IMR-90 (cell line): ENCODE results near the gene NUB1. TPM values are rescaled to one million over a fixed set of nuclear protein-coding genes. Genes with fewer than 3 reads are reported as not detected.

Experiments
- ATAC-seq: fragments of 200-7000 bp; cut with Tn5 transposase; 2 replicates; pipeline ENCODE4 v1.9.1; 2020; ENCODE audit warnings: low read depth, mild to moderate bottlenecking, moderate library complexity
- BruUV-seq: library from RNA; stranded (reverse); fragments of 400-500 nt; replicated peaks from 2 replicates; lab custom pipeline; 2021; lab: Mats Ljungman, UMichigan
- CTCF ChIA-PET: fragments of 300-600 bp; formaldehyde crosslinking; extraction: SDS; loops from one replicate; lab custom pipeline; 2021; ENCODE audit warnings: antibody characterized with exemption; lab: Yijun Ruan, JAX
- POLR2A ChIA-PET: fragments of 300-600 bp; sonication (Branson Sonifier 250); formaldehyde crosslinking; loops from one replicate; lab custom pipeline; 2022; ENCODE audit warnings: antibody characterized with exemption; ENCODE audit not compliant: unreplicated experiment; lab: Charles Lee
- DNase-seq: peaks from one replicate; pipeline ENCODE4 v3.0.0; 2013
- H2AFZ ChIP-seq: replicated peaks from 2 replicates; pipeline ENCODE3; 2013; ENCODE audit warnings: low read length, mild to moderate bottlenecking; ENCODE audit not compliant: poor library complexity
- H2AK5ac ChIP-seq: 2 replicates; pipeline ENCODE4 v1.6.1; 2013; ENCODE audit warnings: low read depth, low read length, inconsistent platforms
- H2AK9ac ChIP-seq: replicated peaks from 2 replicates; pipeline ENCODE3; 2013; ENCODE audit warnings: mild to moderate bottlenecking, low read depth, low read length, moderate library complexity; ENCODE audit not compliant: poor library complexity
- H2BK120ac ChIP-seq: 2 replicates; pipeline ENCODE4 v1.6.1; 2013; ENCODE audit warnings: low read depth, low read length, inconsistent platforms
- H2BK15ac ChIP-seq: 3 replicates; pipeline ENCODE4 v1.6.1; 2013; ENCODE audit warnings: low read depth, low read length, inconsistent platforms
- H2BK20ac ChIP-seq: 2 replicates; pipeline ENCODE4 v1.6.1; 2013; ENCODE audit warnings: low read depth, mild to moderate bottlenecking, inconsistent platforms, low read length, moderate library complexity
- H2BK5ac ChIP-seq: 2 replicates; pipeline ENCODE4 v1.6.1; 2013; ENCODE audit warnings: mild to moderate bottlenecking, low read depth, low read length, inconsistent platforms; ENCODE audit not compliant: poor library complexity, severe bottlenecking
- H3K14ac ChIP-seq: replicated peaks from 2 replicates; pipeline ENCODE4 v1.6.1; 2013; ENCODE audit warnings: low read depth, low read length, inconsistent platforms
- H3K18ac ChIP-seq: 2 replicates; pipeline ENCODE4 v1.6.1; 2013; ENCODE audit warnings: low read depth, low read length, control low read depth
- H3K23ac ChIP-seq: 2 replicates; pipeline ENCODE4 v1.6.1; 2013; ENCODE audit warnings: low read depth, low read length, inconsistent platforms
- H3K27ac ChIP-seq: 2 replicates; pipeline ENCODE4 v1.5.1; 2013; ENCODE audit warnings: mild to moderate bottlenecking, control low read depth, low read length; ENCODE audit not compliant: insufficient read depth
- H3K27me3 ChIP-seq: 2 replicates; pipeline ENCODE4 v1.6.1; 2013; ENCODE audit warnings: low read length; ENCODE audit not compliant: control insufficient read depth, insufficient read depth
- H3K36me3 ChIP-seq: 2 replicates; pipeline ENCODE4 v1.6.1; 2013; ENCODE audit warnings: low read length, mixed read lengths; ENCODE audit not compliant: control insufficient read depth, insufficient read depth
- H3K4ac ChIP-seq: 2 replicates; pipeline ENCODE4 v1.6.1; 2013; ENCODE audit warnings: low read depth, low read length, inconsistent platforms
- H3K4me1 ChIP-seq: 2 replicates; pipeline ENCODE4 v1.6.1; 2013; ENCODE audit warnings: low read length, mixed read lengths; ENCODE audit not compliant: control insufficient read depth, insufficient read depth
- H3K4me2 ChIP-seq: 2 replicates; pipeline ENCODE4 v1.6.1; 2013; ENCODE audit warnings: low read depth, mild to moderate bottlenecking, control low read depth, low read length, moderate library complexity
- H3K4me3 ChIP-seq: 2 replicates; pipeline ENCODE4 v1.5.1; 2013; ENCODE audit warnings: low read depth, mild to moderate bottlenecking, control low read depth, low read length, moderate library complexity; ENCODE audit not compliant: insufficient read depth
- H3K56ac ChIP-seq: 2 replicates; pipeline ENCODE4 v1.6.1; 2013; ENCODE audit warnings: low read length, inconsistent platforms; ENCODE audit not compliant: insufficient read depth; ENCODE audit errors: extremely low read depth
- H3K79me1 ChIP-seq, 2 experiments: 2 replicates each; pipeline ENCODE4 v1.6.1; 2013; ENCODE audit warnings: low read length in 2 of 2, inconsistent platforms in 1 of 2, low read depth in 1 of 2
- H3K9ac ChIP-seq: 2 replicates; pipeline ENCODE4 v1.6.1; 2013; ENCODE audit warnings: low read depth, low read length, control low read depth
- H3K9me1 ChIP-seq: 2 replicates; pipeline ENCODE4 v1.6.1; 2013; ENCODE audit warnings: low read length, inconsistent platforms; ENCODE audit not compliant: insufficient read depth
- H3K9me3 ChIP-seq: 2 replicates; pipeline ENCODE4 v1.6.1; 2013; ENCODE audit warnings: low read length; ENCODE audit not compliant: control insufficient read depth, insufficient read depth
- H4K20me1 ChIP-seq: 2 replicates; pipeline ENCODE4 v1.6.1; 2013; ENCODE audit warnings: low read length, inconsistent platforms; ENCODE audit not compliant: insufficient read depth
- H4K5ac ChIP-seq: 2 replicates; pipeline ENCODE4 v1.6.1; 2013; ENCODE audit warnings: mild to moderate bottlenecking, low read depth, low read length, control low read depth
- H4K8ac ChIP-seq, 2 experiments: 2 replicates each; pipeline ENCODE4 v1.6.1; 2013; ENCODE audit warnings: low read depth in 2 of 2, low read length in 2 of 2, control low read depth in 1 of 2, inconsistent platforms in 1 of 2
- H4K91ac ChIP-seq: 2 replicates; pipeline ENCODE4 v1.6.1; 2013; ENCODE audit warnings: low read depth, low read length, inconsistent platforms; ENCODE audit not compliant: insufficient read depth
- BHLHE40 ChIP-seq: fragments of 150-350 bp; IDR thresholded peaks from 2 replicates; pipeline ENCODE4 v1.6.1; 2016; ENCODE audit warnings: mild to moderate bottlenecking, low read depth, low read length
- CEBPB ChIP-seq: IDR thresholded peaks from 2 replicates; pipeline ENCODE4 v1.6.1; 2012; ENCODE audit warnings: low read depth, low read length, improper control_type of control experiment
- CHD1 ChIP-seq: IDR thresholded peaks from 2 replicates; pipeline ENCODE4 v1.6.1; 2012; ENCODE audit warnings: low read depth, low read length, improper control_type of control experiment
- CTCF ChIP-seq: conservative IDR thresholded peaks from 2 replicates; pipeline ENCODE4 v1.5.1; 2012; ENCODE audit warnings: mild to moderate bottlenecking, low read depth, low read length, improper control_type of control experiment
- ELK1 ChIP-seq: fragments of 150-350 bp; IDR thresholded peaks from 2 replicates; pipeline ENCODE4 v1.6.1; 2016; ENCODE audit warnings: low read depth, mild to moderate bottlenecking, low read length, moderate library complexity, borderline replicate concordance
- FOS ChIP-seq: fragments of 150-350 bp; IDR thresholded peaks from 2 replicates; pipeline ENCODE4 v1.6.1; 2016; ENCODE audit warnings: low read depth, low read length
- MAFK ChIP-seq: IDR thresholded peaks from 2 replicates; pipeline ENCODE4 v1.6.1; 2012; ENCODE audit warnings: low read depth, low read length, improper control_type of control experiment
- MAZ ChIP-seq: IDR thresholded peaks from 2 replicates; pipeline ENCODE4 v1.6.1; 2012; ENCODE audit warnings: low read depth, mild to moderate bottlenecking, low read length, improper control_type of control experiment, moderate library complexity, borderline replicate concordance
- NFE2L2 ChIP-seq: fragments of 150-350 bp; IDR thresholded peaks from 2 replicates; pipeline ENCODE4 v1.6.1; 2016; ENCODE audit warnings: low read depth, mild to moderate bottlenecking, low read length
- POLR2A ChIP-seq: IDR thresholded peaks from 2 replicates; pipeline ENCODE4 v1.6.1; 2012; ENCODE audit warnings: mild to moderate bottlenecking, low read depth, low read length
- RAD21 ChIP-seq: IDR thresholded peaks from 2 replicates; pipeline ENCODE4 v1.6.1; 2012; ENCODE audit warnings: low read length, improper control_type of control experiment
- RFX5 ChIP-seq: IDR thresholded peaks from 2 replicates; pipeline ENCODE4 v1.8.0; 2012; ENCODE audit warnings: low read depth, mild to moderate bottlenecking, low read length, moderate library complexity
- SMC3 ChIP-seq: fragments of 150-350 bp; IDR thresholded peaks from 2 replicates; pipeline ENCODE4 v1.6.1; 2016; ENCODE audit warnings: low read depth, mild to moderate bottlenecking, antibody characterized with exemption, low read length, moderate library complexity
- USF2 ChIP-seq: fragments of 150-350 bp; IDR thresholded peaks from 2 replicates; pipeline ENCODE4 v1.6.1; 2017; ENCODE audit warnings: mild to moderate bottlenecking, antibody characterized with exemption, low read length, low read depth
- WGBS, 2 experiments: methylation state at CpG; one replicate each; pipeline versions ENCODE4 v1.1.5 to v1.1.7; 2013; ENCODE audit warnings: missing lambda C conversion rate in 2 of 2; ENCODE audit not compliant: insufficient read length in 1 of 2; ENCODE audit errors: extremely low coverage in 2 of 2; 5-methylcytosine and 5-hydroxymethylcytosine counted together
- dilution Hi-C: fragments of 300-500 bp; cut with HindIII; formaldehyde crosslinking; loops from one replicate; pipeline ENCODE4 v1.14.3; 2018; ENCODE audit warnings: low sequenced_read_pairs; ENCODE audit not compliant: unreplicated experiment
- in situ Hi-C: fragments of 300-500 bp; cut with MboI; formaldehyde crosslinking; loops from 3 replicates; pipeline ENCODE4 v1.14.3; 2019; ENCODE audit warnings: low sequenced_read_pairs, inconsistent platforms, mixed read lengths
- intact Hi-C: fragments of 100-400 bp; cut with micrococcal nuclease; formaldehyde crosslinking; loops from 2 replicates; pipeline ENCODE4 v1.10.0; 2022
- polyA plus RNA-seq, 3 experiments: library from polyadenylated mRNA; depleted of rRNA; stranded (reverse); fragments of >200 nt; gene quantifications; 2 replicates each; pipeline ENCODE4 v1.2.3, GENCODE V29; 2012; ENCODE audit warnings: low replicate concordance in 1 of 3
- total RNA-seq: library from RNA; depleted of rRNA; stranded (reverse); fragments of >200 nt; gene quantifications from 2 replicates; pipeline ENCODE4 v1.2.3, GENCODE V29; 2012

The NUB1 gene
- total and polyA plus RNA-seq, 2 of the 4 experiments (the other 2 are of a cell fraction): 20.1 to 29.7 TPM

- Histone ChIP-seq H3K23ac (no peak overlapping the region), H3K18ac (no peak overlapping the region), H3K4ac (no peak overlapping the region), H4K20me1 (no peaks in the 10 kb centered on the region), H2AK9ac (no peak overlapping the region), H3K79me1 (no peaks in the 10 kb centered on the region), H4K5ac (no peak overlapping the region), H3K9me1 (no peaks in the 10 kb centered on the region), H2BK20ac (no peak overlapping the region), H2BK5ac (no peak overlapping the region), H3K27ac (no peak overlapping the region), H2AK5ac (no peak overlapping the region), H3K27me3 (peaks cover 16% of the 10 kb centered on the region), H2AFZ (no peak overlapping the region), H3K4me1 (no peaks in the 10 kb centered on the region; the same call in 1 of the 2 replicates), H3K36me3 (no peaks in the 10 kb centered on the region), H2BK120ac (no peak overlapping the region), H2BK15ac (no peak overlapping the region), H3K14ac (no peak overlapping the region), H3K9ac (no peak overlapping the region), H3K4me2 (no peak overlapping the region), H3K4me3 (no peak overlapping the region), H3K56ac (no peak overlapping the region), H4K8ac (no peak overlapping the region), H3K9me3 (peaks cover 22% of the 10 kb centered on the region), H4K91ac (no peak overlapping the region)
- in situ Hi-C loops: loop anchor here (5.0 kb wide), 1 partner anchor 33 kb away; no protein-coding TSS in a partner anchor
- POLR2A ChIA-PET: no interaction called here
- ATAC-seq (no peak), DNase-seq (no peak)
- no TSS peak for BruUV-seq
- dilution Hi-C loops: no loop called here
- CTCF ChIA-PET: no interaction called here
- intact Hi-C loops: no loop called here
- WGBS, 2 experiments: no CpG with 5 or more reads among the region's 2 CpGs
- TF ChIP-seq CTCF (no peak), FOS (no peak), USF2 (no peak), POLR2A (no peak), SMC3 (no peak), BHLHE40 (no peak), CEBPB (no peak), CHD1 (no peak), RFX5 (no peak), NFE2L2 (no peak), MAFK (no peak), MAZ (no peak), RAD21 (no peak), ELK1 (no peak)
Observed at GRCh38 chr7:151319189-151319588, 22.4 kb upstream of the NUB1 start.
